ENCODE results near the gene GPATCH4. TPM values are rescaled to one million over a fixed set of nuclear protein-coding genes. Genes with fewer than 3 reads are reported as not detected.

The GPATCH4 gene
- total RNA-seq, 4 donors from 2014 or later = 12.4 to 113 (median 28.9) TPM

- 78% methylated on average over 3 of the region's 3 CpGs; no CpG with 5 or more reads in 1 of the 2 donors for WGBS, 2 donors (ENCODE audit: low coverage in 1 of 2)
- Histone ChIP-seq H3K27ac (no peak overlapping the region), H3K4me3 (no peak overlapping the region), H3K36me3 (no peaks in the 10 kb centered on the region), H3K27me3 (no peaks in the 10 kb centered on the region), H3K9me3 (no peaks in the 10 kb centered on the region), H3K4me1 (peaks cover 0 to 5% (median 0%) of the 10 kb centered on the region in 4 donors)
- intact Hi-C loops (cut with DNase I; ENCODE audit: low total_unique reads) = no loop called here
- in situ Hi-C loops (cut with MboI; ENCODE audit: low pct_ligation_motif_present in 1 of 4, low pct_unique_long_range_greater_than_20kb in 1 of 4, low sequenced_read_pairs in 3 of 4) = no loop called here
- DNase-seq = no peak
- TF ChIP-seq POLR2A (IDR thresholded peaks at IDR 0.05) = no peak
- no peak for TF ChIP-seq EP300 (IDR thresholded peaks at IDR 0.05; ENCODE audit: low read depth)
- no peak for TF ChIP-seq CTCF (IDR thresholded peaks at IDR 0.05)
- TF ChIP-seq POLR2AphosphoS5 (IDR thresholded peaks at IDR 0.05) = no peak
These were observed 50.1 kb downstream of the GPATCH4 start for GRCh38 chr1:156551066-156551643.

GRCh38 chr1:156550346-156550745 lies 50.9 kb downstream of the GPATCH4 start:
- Histone ChIP-seq H3K4me1 (peaks cover 0 to 5% (median 0%) of the 10 kb centered on the region in 4 donors), H3K9me3 (no peaks in the 10 kb centered on the region), H3K4me3 (no peak overlapping the region), H3K27ac (no peak overlapping the region), H3K27me3 (no peaks in the 10 kb centered on the region), H3K36me3 (no peaks in the 10 kb centered on the region)
- in situ Hi-C loops (cut with MboI; ENCODE audit: low pct_ligation_motif_present in 1 of 4, low pct_unique_long_range_greater_than_20kb in 1 of 4, low sequenced_read_pairs in 3 of 4) = no loop called here
- WGBS, 2 donors (ENCODE audit: low coverage in 1 of 2) = 81 to 100% methylated on average over 2 to 5 of the region's 5 CpGs
- intact Hi-C loops (cut with DNase I; ENCODE audit: low total_unique reads) = no loop called here
- TF ChIP-seq EP300 (IDR thresholded peaks at IDR 0.05; ENCODE audit: low read depth) (no peak), POLR2AphosphoS5 (IDR thresholded peaks at IDR 0.05) (no peak), POLR2A (IDR thresholded peaks at IDR 0.05) (no peak), CTCF (IDR thresholded peaks at IDR 0.05) (no peak)
- no peak for DNase-seq

DNA sequence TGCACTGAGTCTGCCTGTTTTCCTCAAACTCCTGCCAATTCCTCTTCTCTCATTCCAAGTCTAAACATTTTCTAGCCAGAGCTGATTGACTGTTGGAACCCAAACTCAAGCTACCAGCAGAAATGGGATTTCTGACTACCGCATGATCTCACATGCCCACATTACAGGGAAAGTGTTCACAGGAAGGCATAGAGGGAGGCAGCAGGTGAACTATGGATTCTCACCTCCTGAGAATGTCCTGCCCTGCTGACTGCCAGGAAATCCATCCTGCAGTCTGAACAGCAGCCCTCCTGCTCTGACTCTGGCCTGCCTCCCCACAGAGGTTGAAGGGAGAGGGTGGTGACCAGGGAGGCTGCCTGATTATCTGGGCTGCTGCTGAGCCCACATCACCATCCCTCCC lies 51.4 kb downstream of the GPATCH4 start:
- intact Hi-C loops (cut with DNase I; ENCODE audit: low total_unique reads) = no loop called here
- Histone ChIP-seq H3K27me3 (no peaks in the 10 kb centered on the region), H3K4me1 (peaks cover 0 to 5% (median 0%) of the 10 kb centered on the region in 4 donors), H3K9me3 (no peaks in the 10 kb centered on the region), H3K4me3 (no peak overlapping the region), H3K36me3 (no peaks in the 10 kb centered on the region), H3K27ac (no peak overlapping the region)
- TF ChIP-seq POLR2A (IDR thresholded peaks at IDR 0.05) (no peak), EP300 (IDR thresholded peaks at IDR 0.05; ENCODE audit: low read depth) (no peak), CTCF (IDR thresholded peaks at IDR 0.05) (no peak), POLR2AphosphoS5 (IDR thresholded peaks at IDR 0.05) (no peak)
- DNase-seq = no peak
- WGBS, 2 donors (ENCODE audit: low coverage in 1 of 2) = 100% methylated on average over 1 of the region's 1 CpG
- in situ Hi-C loops (cut with MboI; ENCODE audit: low pct_ligation_motif_present in 1 of 4, low pct_unique_long_range_greater_than_20kb in 1 of 4, low sequenced_read_pairs in 3 of 4) = no loop called here

GRCh38 chr1:156549390-156549789 lies 51.9 kb downstream of the GPATCH4 start:
- TF ChIP-seq POLR2A (IDR thresholded peaks at IDR 0.05) = no peak
- no peak for TF ChIP-seq POLR2AphosphoS5 (IDR thresholded peaks at IDR 0.05)
- 74 to 82% methylated on average over 2 of the region's 2 CpGs for WGBS, 2 donors (ENCODE audit: low coverage in 1 of 2)
- DNase-seq = no peak
- H3K27me3 ChIP-seq = no peaks in the 10 kb centered on the region
- peaks cover 0 to 5% (median 0%) of the 10 kb centered on the region in 4 donors for H3K4me1 ChIP-seq
- intact Hi-C loops (cut with DNase I; ENCODE audit: low total_unique reads) (no loop called here), in situ Hi-C loops (cut with MboI; ENCODE audit: low pct_ligation_motif_present in 1 of 4, low pct_unique_long_range_greater_than_20kb in 1 of 4, low sequenced_read_pairs in 3 of 4) (no loop called here)
- H3K36me3 ChIP-seq = no peaks in the 10 kb centered on the region
- no peaks in the 10 kb centered on the region for H3K9me3 ChIP-seq
- no peak overlapping the region for H3K27ac ChIP-seq
- H3K4me3 ChIP-seq = no peak overlapping the region

DNA sequence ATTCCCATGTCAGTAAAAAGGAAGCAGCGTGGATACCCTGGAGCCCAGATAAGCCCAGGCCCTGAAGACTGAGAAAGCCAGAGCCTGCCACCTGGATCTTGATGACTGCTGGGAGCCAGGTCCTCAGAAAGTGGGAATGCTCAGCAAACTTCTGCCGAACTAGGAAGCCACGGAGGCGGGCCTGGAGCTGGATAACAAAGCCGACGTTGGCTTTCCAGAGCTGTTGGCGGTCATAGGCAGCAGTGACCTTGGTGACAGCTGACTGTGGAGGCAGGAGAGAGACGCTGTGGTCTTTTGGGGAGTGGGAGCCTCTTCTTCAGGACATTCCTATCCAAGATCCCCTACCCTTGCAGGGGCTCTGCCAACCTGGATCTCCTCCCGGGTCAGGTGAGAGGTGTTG lies 53.3 kb downstream of the GPATCH4 start:
- in situ Hi-C loops (cut with MboI; ENCODE audit: low pct_ligation_motif_present in 1 of 4, low pct_unique_long_range_greater_than_20kb in 1 of 4, low sequenced_read_pairs in 3 of 4) (no loop called here), intact Hi-C loops (cut with DNase I; ENCODE audit: low total_unique reads) (no loop called here)
- no peaks in the 10 kb centered on the region for H3K4me1 ChIP-seq
- H3K36me3 ChIP-seq = no peaks in the 10 kb centered on the region
- TF ChIP-seq CTCF (IDR thresholded peaks at IDR 0.05) = no peak
- TF ChIP-seq POLR2A (IDR thresholded peaks at IDR 0.05) = no peak
- no peak for TF ChIP-seq POLR2AphosphoS5 (IDR thresholded peaks at IDR 0.05)
- no peak for TF ChIP-seq EP300 (IDR thresholded peaks at IDR 0.05; ENCODE audit: low read depth)
- H3K27ac ChIP-seq = no peak overlapping the region
- no peaks in the 10 kb centered on the region for H3K27me3 ChIP-seq
- DNase-seq = no peak
- 98% methylated on average over 9 of the region's 9 CpGs; no CpG with 5 or more reads in 1 of the 2 donors for WGBS, 2 donors (ENCODE audit: low coverage in 1 of 2)
- no peak overlapping the region for H3K4me3 ChIP-seq
- no peaks in the 10 kb centered on the region for H3K9me3 ChIP-seq

Data from transverse colon (tissue), 4 donors.